ENCODE data around the gene LHX8.
"Not testable (repeated sequence)": the region's sequence is repeated elsewhere in the genome, so short reads cannot be mapped to it uniquely, and the experiment has no call there.

LHX8 gene

DNA sequence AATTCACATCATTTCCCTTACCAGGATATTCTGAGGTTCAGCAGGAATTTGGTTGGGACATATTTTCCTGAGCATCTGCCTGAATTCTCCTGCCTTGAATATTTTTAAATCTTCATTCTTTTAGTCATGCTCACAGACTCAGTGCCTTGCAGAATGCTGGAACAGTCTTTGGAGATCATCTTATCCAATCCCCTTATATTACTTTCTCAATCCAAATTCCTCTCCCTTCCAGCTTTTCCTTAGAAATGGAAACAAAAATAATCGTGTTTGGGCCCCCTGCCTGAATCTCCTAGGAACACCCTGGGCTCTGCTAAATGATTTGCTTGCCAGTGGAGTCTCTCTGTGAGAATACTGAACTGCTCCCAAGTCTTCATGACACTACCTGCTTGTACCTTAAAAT, 38.4 kb downstream of the LHX8 start:
- no peak overlapping the region for H3K4me3 ChIP-seq (replicated peaks; ENCODE audit: low read depth, low read length)
- TF ChIP-seq, protein P1, sequence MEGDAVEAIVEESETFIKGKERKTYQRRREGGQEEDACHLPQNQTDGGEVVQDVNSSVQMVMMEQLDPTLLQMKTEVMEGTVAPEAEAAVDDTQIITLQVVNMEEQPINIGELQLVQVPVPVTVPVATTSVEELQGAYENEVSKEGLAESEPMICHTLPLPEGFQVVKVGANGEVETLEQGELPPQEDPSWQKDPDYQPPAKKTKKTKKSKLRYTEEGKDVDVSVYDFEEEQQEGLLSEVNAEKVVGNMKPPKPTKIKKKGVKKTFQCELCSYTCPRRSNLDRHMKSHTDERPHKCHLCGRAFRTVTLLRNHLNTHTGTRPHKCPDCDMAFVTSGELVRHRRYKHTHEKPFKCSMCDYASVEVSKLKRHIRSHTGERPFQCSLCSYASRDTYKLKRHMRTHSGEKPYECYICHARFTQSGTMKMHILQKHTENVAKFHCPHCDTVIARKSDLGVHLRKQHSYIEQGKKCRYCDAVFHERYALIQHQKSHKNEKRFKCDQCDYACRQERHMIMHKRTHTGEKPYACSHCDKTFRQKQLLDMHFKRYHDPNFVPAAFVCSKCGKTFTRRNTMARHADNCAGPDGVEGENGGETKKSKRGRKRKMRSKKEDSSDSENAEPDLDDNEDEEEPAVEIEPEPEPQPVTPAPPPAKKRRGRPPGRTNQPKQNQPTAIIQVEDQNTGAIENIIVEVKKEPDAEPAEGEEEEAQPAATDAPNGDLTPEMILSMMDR (IDR thresholded peaks at IDR 0.05; ENCODE audit: low read length, missing control alignments), result no peak
- DNase-seq (ENCODE audit: low read depth), result no peak

DNA sequence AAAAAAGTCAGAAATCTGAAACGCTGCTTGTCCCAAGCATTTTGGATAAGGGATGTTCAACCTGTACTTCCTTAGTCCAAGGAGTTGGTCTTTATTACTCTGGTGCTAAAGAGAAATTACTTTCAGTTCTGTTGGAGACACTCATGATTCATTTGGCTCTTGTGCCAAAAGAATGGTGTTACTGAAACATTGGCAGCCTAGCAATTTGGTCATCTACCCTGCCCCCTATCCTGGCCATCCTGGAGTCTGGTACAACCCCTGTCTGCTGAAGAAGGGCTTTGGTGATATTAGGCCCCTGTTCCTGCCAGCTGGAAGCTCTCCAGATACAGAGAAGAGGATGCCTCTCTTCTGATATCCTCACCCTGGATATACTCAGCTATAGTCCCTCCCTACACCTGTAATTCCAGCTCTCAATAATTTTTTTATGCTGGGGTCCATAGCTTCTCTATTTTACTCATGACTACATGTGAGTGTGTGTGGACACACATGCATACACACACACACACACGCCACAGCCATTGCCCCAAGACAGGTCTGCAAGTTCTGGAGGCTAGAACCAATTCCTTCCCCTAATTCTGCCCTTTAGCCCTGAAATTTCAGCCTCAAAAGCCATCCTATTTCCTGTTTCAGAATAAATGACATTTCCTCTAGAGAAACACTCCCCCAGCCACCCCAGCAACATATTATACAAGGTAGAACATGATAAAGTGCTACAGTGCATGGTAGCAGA, 40.0 kb downstream of the LHX8 start:
- H3K4me3 ChIP-seq (replicated peaks; ENCODE audit: low read depth, low read length), result no peak overlapping the region
- no peak for DNase-seq (ENCODE audit: low read depth)
- TF ChIP-seq, protein P1 (IDR thresholded peaks at IDR 0.05; ENCODE audit: low read length, missing control alignments), result no peak

- DNase-seq (ENCODE audit: low read depth); H3K4me3 ChIP-seq (replicated peaks; ENCODE audit: low read depth, low read length): not testable (repeated sequence)
Measured at GRCh38 chr1:75181214-75181955, 47.2 kb downstream of the LHX8 start.

GRCh38 chr1:75188892-75189291, 54.7 kb downstream of the LHX8 start:
- no peak for DNase-seq (ENCODE audit: low read depth)
- TF ChIP-seq, protein P1 (IDR thresholded peaks at IDR 0.05; ENCODE audit: low read length, missing control alignments), result no peak
- no peak overlapping the region for H3K4me3 ChIP-seq (replicated peaks; ENCODE audit: low read depth, low read length)

GRCh38 chr1:75198163-75198562, 64.0 kb downstream of the LHX8 start:
- TF ChIP-seq, protein P1 (IDR thresholded peaks at IDR 0.05; ENCODE audit: low read length, missing control alignments), result no peak
- no peak overlapping the region for H3K4me3 ChIP-seq (replicated peaks; ENCODE audit: low read depth, low read length)
- no peak for DNase-seq (ENCODE audit: low read depth)

GRCh38 chr1:75198761-75199160, 64.6 kb downstream of the LHX8 start:
- TF ChIP-seq, protein P1 (IDR thresholded peaks at IDR 0.05; ENCODE audit: low read length, missing control alignments), result no peak
- DNase-seq (ENCODE audit: low read depth), result no peak
- H3K4me3 ChIP-seq (replicated peaks; ENCODE audit: low read depth, low read length), result no peak overlapping the region

DNA sequence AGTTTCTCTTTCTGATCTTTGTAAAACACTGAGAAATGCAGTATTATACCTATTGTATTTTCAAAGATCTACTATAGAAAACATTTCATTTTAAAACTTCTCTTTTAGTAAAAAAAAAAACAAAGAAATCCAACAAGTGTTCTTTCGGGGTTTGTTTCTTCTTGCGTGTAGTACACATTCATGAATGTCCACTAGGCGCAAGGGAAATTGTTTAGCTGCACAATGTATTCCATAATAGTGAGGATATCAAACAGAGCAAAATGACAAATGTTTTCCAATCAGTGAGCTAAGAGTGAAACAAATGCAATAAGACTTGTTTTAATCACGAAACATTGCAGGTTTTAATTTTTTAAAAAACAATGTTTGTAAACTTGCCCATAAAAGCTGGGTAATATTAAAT, 68.6 kb downstream of the LHX8 start:
- no peak for DNase-seq (ENCODE audit: low read depth)
- H3K4me3 ChIP-seq (replicated peaks; ENCODE audit: low read depth, low read length), result no peak overlapping the region
- TF ChIP-seq, protein P1 (IDR thresholded peaks at IDR 0.05; ENCODE audit: low read length, missing control alignments), result no peak

All from fibroblast of pulmonary artery (primary cell).